Lower lobe of right lung (tissue), 2 donors: ENCODE results near the gene FAM217A. TPM values are rescaled to one million over a fixed set of nuclear protein-coding genes. Genes with fewer than 3 reads are reported as not detected.

Experiments
- ATAC-seq, 2 donors: fragments of 200-7000 bp; cut with Tn5 transposase; one replicate each; pipeline ENCODE4 v1.9.1; 2020 to 2022; ENCODE audit warnings: mild to moderate bottlenecking in 2 of 2, moderate library complexity in 2 of 2
- DNase-seq: peaks from one replicate; pipeline ENCODE4 v3.0.0-alpha.2; 2020
- H3K27ac ChIP-seq: fragments of 200-600 bp; one replicate; pipeline ENCODE4 v1.8.0; 2022
- H3K27me3 ChIP-seq: fragments of 200-600 bp; one replicate; pipeline ENCODE4 v1.8.0; 2022; ENCODE audit warnings: low read depth
- H3K36me3 ChIP-seq: fragments of 200-600 bp; one replicate; pipeline ENCODE4 v1.8.0; 2022; ENCODE audit warnings: mild to moderate bottlenecking
- H3K4me1 ChIP-seq: fragments of 200-600 bp; one replicate; pipeline ENCODE4 v1.8.0; 2022
- H3K4me3 ChIP-seq: fragments of 200-600 bp; one replicate; pipeline ENCODE4 v1.8.0; 2022; ENCODE audit warnings: mild to moderate bottlenecking
- H3K9me3 ChIP-seq: fragments of 200-600 bp; one replicate; pipeline ENCODE4 v1.8.0; 2022
- CTCF ChIP-seq: fragments of 200-600 bp; IDR thresholded peaks from one replicate; pipeline ENCODE4 v1.8.0; 2022; ENCODE audit warnings: antibody characterized with exemption, mild to moderate bottlenecking
- intact Hi-C: fragments of 100-400 bp; cut with DNase I; formaldehyde crosslinking; loops from one replicate; pipeline ENCODE4 v1.11.0; 2022
- total RNA-seq: library from RNA; stranded (reverse); fragmentation: NEBNext Ultra II Directional; extraction: Animal tissue kit (Norgen Biotek cat#: 25700); gene quantifications from one replicate; pipeline ENCODE4 v1.2.1, GENCODE V29; 2021
- donor health status: DM: no; HTN: yes; CAD: no; lungs with severe emphysema.

FAM217A gene
- total RNA-seq, 1 donor from 2014 or later, result not detected

DNA sequence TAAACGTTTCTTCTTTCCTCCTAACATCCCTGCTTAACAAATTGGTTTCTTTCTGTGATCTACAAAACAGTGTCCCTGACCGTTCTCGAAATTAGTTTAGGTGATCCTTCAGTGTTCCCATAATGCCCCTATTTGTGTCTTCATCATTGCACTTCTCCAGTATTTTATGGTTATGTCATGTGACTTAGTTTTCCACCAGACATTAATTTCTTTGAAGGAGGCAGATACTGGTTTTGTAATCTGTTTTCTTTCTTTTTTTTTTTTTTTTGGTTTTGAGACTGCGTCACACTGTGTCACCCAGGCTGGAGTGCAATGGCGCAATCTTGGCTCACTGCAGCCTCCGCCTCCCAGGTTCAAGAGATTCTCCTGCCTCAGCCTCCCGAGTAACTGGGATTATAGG, 49.2 kb downstream of the FAM217A start:
- no peak overlapping the region for H3K4me3 ChIP-seq
- DNase-seq (no peak), ATAC-seq (no peak)
- no peaks in the 10 kb centered on the region for H3K9me3 ChIP-seq
- H3K27me3 ChIP-seq, result no peaks in the 10 kb centered on the region
- H3K27ac ChIP-seq, result no peak overlapping the region
- peaks cover 47% of the 10 kb centered on the region for H3K4me1 ChIP-seq
- intact Hi-C loops, result no loop called here
- no peak for TF ChIP-seq CTCF
- peaks cover 17% of the 10 kb centered on the region for H3K36me3 ChIP-seq

GRCh38 chr6:4028051-4028450, 50.9 kb downstream of the FAM217A start:
- Histone ChIP-seq H3K36me3 (peaks cover 17% of the 10 kb centered on the region), H3K4me1 (peaks cover 52% of the 10 kb centered on the region), H3K4me3 (no peak overlapping the region), H3K9me3 (no peaks in the 10 kb centered on the region), H3K27me3 (no peaks in the 10 kb centered on the region), H3K27ac (no peak overlapping the region)
- DNase-seq, result no peak
- peak in 1 of 2 donors; percentile 37 for ATAC-seq
- intact Hi-C loops, result no loop called here
- no peak for TF ChIP-seq CTCF

- H3K27me3 ChIP-seq, result no peaks in the 10 kb centered on the region
- H3K4me1 ChIP-seq, result peaks cover 60% of the 10 kb centered on the region
- no peaks in the 10 kb centered on the region for H3K36me3 ChIP-seq
- H3K27ac ChIP-seq, result no peak overlapping the region
- intact Hi-C loops, result no loop called here
- no peak for TF ChIP-seq CTCF
- ATAC-seq (no peak), DNase-seq (no peak)
- H3K4me3 ChIP-seq, result no peak overlapping the region
- H3K9me3 ChIP-seq, result no peaks in the 10 kb centered on the region
Measured at GRCh38 chr6:4025681-4026080, 53.3 kb downstream of the FAM217A start.

DNA sequence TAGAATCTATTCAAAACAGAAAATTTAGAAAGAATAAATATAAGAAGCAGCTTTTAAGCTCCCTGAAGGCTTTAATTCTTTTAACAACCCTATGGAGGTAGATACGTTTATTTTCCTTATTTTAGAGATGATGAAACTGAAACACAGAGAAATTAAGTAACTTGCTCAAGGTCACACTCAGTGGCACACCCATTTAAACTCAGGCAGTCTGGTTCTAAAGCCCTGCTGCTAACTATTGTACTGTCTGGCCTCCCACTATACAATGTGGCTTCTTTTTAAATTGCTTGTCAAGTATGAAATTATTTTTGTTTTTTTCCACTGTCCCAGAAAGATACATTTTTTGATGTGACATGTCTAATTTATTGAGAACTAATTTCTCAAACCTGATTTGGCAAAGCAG, 55.7 kb downstream of the FAM217A start:
- intact Hi-C loops, result no loop called here
- TF ChIP-seq CTCF, result no peak
- ATAC-seq, result no peak
- Histone ChIP-seq H3K36me3 (no peaks in the 10 kb centered on the region), H3K27ac (no peak overlapping the region), H3K4me1 (peaks cover 75% of the 10 kb centered on the region), H3K9me3 (no peaks in the 10 kb centered on the region), H3K27me3 (no peaks in the 10 kb centered on the region), H3K4me3 (peak overlapping the region; percentile 79)
- DNase-seq, result no peak

- no peaks in the 10 kb centered on the region for H3K27me3 ChIP-seq
- H3K4me1 ChIP-seq, result peaks cover 73% of the 10 kb centered on the region
- ATAC-seq (peak; percentile 9 to 30), DNase-seq (no peak)
- H3K36me3 ChIP-seq, result no peaks in the 10 kb centered on the region
- intact Hi-C loops, result no loop called here
- peak overlapping the region; percentile 79 for H3K4me3 ChIP-seq
- no peaks in the 10 kb centered on the region for H3K9me3 ChIP-seq
- TF ChIP-seq CTCF, result no peak
- H3K27ac ChIP-seq, result peak overlapping the region; percentile 97
Measured at GRCh38 chr6:4021854-4022695, 56.9 kb downstream of the FAM217A start.
